G401.6 (cell line): ENCODE results near the gene INSIG2.

Source experiments
- FAIRE-seq: peaks from 2 replicates; lab custom pipeline; 2012; peaks lifted over from hg19 to GRCh38; lab: Jason Lieb, UNC

Gene INSIG2

DNA sequence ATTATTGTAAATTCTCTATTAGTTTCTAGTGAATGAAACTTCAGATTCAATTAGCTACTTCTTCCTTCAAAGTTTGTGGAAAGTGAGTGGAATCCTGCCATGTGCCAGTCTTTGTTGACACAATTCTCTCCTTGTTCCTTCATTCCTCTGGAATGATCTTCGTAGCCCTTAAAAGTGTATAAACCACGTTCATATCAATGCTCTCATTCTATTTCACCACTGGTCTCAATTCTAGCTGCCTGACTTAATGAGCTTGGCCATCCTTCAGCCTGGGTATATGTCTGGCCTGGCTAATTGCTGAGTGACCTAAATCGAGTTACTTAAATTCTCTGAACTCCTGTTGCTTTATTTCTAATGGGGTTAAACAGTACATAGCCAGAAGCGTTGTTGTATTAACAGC is 43.5 kb downstream of the INSIG2 start:
- FAIRE-seq, result no peak

DNA sequence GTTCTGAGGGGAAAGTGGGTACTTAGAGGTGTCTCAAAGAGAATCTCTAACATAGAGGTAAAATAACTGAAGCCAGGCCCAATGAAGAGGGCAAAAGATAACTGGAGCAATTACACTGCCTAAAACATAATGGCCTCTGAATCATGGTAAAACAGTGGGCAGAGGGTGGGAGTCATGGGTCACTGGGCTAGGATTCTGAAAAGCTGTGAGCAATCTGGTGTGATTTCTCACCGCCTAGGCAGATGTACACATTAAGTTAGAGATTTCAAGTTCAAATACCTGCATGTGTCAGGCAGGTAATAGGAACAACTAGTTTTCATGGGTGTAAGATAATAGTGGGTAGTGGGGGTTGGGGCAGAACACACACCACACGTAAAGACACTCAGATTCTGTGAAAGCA is 45.6 kb downstream of the INSIG2 start:
- no peak for FAIRE-seq

DNA sequence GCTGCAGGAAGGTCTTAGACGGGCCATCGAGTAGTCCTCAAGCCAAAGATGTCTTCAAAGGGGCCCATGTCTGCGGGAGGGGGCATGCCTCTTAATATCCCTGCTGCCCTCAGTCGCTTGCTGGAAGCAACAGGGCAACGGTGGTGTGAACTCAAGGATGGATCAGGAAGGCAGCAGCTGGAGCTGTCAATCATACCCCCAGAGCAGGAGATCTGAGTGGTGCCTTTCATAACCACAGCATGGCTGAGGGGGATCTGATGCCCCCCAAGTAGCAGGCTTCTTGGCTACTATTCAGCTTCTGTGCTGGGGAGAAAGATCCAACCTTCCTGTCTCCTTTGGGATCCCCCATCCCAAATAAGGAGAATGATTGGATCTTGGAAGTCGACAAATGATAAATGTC is 46.4 kb downstream of the INSIG2 start:
- FAIRE-seq, result no peak

DNA sequence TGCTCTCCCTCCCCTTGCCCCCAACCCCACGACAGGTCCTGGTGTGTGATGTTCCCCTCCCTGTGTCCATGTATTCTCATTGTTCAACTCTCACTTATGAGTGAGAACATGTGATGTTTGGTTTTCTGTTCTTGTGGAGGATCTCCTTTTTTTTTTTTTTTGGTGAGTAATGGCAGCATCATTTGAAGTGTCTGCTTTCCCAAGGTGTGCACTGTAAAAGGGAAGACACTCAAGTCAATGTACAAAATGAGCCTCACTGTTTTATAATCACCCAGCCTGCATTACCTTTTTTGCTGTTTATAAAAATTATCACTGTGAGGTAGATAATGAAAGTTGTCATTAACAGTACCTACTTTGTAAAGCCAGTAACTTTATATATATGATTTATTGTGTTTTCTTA is 56.9 kb downstream of the INSIG2 start:
- FAIRE-seq, result no peak

DNA sequence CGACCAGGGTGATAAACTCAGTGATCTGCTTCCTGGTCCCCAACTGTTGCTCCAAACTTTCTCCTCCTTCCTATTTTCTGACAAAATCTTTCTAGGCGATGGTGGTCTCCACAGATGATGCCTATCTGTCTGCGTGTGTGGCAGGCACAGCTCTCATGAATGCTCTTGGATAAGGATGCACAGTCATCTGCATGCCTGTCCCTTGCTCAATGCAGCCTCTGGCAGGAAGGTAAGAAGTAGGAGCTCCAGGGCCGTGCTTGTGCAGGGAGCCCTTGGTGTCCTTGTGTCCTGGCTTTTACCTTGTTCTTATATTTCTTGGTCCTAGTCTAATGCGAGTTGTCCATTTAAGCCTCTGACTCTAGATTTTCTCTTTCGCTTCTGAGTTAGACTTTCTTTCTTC is 57.5 kb downstream of the INSIG2 start:
- FAIRE-seq, result no peak

DNA sequence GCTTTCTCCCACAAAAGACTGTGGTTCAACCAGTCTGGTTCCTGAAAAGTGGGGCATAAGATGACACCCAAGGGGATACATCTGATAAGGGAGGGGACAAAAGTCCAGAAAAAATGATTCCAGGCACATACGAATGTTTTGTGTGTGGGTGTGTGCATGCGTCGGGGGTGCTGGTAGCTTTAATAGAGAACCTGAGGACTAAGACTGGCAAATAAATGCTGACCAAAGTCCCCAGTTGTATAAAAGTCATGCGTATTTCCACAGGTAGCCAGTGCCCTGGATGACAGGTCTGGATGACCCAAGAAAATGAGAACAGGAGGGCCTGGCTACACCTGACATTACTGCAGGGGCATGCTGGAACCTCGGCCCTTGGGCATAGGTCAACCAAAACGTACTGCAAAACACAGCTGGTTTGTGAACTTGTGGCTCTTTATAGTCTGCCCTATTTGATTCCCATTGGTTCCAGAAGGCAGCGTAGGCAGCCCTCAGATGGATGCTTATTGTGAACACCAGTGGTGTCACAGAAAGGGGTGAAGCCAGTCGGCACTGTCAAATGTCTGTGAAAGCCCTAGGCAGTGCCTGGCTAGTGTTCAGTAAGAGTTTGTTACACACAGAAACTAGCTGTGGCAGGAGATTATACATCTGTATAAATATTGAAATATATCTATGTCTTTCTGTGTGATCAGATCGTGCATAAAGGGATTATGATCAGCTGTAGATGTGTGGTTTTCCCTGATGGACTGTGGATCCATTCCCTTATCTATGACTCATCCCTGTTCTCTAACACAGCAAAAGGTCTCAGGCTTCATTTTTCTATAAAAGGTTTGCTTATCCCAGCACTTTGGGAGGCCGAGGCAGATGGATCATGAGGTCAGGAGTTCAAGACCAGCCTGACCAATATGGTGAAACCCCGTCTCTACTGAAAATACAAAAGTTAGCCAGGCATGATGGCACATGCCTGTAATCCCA is 58.3 kb downstream of the INSIG2 start:
- no peak for FAIRE-seq

DNA sequence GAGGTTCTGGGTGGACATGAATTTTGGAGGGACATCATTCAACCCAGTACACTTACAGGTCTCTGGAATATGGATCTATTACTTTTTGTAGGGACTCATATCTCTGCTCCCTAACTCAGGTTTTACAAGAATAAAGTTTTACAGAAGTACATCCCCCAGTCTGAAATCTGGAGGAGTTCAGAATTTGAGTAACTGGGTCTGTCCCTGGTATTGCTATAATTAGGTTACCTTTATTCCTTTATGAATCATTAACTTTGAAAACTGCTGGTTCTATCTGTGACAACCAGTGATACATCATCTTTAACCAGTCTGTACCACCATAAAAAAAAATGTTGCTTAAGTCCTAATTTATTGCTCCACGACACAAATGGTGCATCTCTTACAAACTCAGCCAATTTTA is 59.9 kb downstream of the INSIG2 start:
- FAIRE-seq, result no peak

DNA sequence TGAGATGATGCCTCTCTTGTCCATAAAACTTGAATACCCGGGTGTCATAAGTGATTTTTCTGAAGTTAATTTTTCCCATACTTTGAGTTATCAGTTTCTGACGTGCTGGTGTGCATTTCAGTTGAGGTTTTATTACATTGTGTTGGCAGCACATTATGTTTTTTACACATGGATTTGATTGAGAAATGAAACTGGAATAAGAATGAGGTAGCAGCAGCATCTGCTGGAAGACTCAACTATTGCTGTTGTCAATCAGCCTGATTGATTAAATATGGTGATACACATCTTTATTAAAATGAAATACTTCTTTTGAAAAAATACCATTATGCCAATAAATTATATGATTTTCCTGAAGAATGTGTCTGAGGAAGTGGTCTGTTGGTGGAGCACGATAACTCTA is 60.5 kb downstream of the INSIG2 start:
- no peak for FAIRE-seq

DNA sequence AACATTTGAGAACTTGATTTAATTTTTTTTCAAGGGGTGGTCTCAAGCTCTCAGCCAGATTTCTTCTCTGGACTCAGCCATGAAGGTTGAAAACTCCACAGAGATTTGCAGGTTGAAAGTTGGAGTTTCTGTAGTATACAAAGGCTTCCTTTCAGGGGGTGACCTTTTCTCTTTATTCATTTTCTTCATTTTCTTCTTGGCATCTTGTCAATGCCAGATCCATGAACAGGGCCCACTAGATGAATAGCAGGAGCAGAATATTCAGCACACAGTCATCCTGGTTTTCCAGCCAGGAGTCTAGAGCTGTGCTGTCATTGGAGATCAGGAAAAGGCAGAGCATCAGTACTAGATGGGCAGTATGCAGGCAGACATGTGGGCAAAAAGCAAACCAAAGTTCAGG is 62.0 kb downstream of the INSIG2 start:
- FAIRE-seq, result no peak

DNA sequence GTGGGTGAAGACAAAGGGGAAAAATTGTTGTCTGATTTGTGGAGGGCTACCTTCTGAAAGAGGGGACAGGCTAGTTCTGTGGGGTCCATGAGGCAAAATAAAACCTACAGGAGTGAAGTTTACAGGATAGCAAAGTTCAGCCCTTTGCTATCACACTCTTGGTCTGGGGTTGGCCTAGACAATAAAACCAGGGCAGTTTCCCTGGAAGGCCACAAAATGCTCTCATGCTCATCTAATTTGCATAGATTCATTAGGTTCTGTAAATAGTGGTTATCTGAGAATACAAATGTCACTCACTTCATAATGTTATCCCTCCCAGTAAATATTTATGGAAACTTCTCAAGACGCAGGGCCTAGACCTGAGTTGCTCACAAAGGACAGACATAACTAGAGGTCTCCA is 63.6 kb downstream of the INSIG2 start:
- no peak for FAIRE-seq

DNA sequence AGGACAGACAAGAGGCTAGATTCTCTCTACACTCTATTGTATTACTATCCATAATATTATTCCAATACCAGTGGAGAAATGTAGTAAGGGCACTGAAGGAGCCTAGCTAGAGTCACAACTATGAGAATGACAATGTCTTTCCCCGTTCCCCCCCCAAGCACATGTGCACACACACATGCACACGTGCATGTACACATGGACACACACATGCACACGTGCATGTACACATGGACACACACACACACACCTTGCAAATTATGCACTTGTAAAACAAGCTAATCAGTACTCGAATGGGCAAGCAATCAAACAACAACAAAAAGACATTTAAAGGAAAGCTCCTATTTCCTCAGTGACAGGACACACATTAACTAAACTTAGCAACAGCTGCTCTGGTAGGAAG is 65.2 kb downstream of the INSIG2 start:
- FAIRE-seq, result no peak

DNA sequence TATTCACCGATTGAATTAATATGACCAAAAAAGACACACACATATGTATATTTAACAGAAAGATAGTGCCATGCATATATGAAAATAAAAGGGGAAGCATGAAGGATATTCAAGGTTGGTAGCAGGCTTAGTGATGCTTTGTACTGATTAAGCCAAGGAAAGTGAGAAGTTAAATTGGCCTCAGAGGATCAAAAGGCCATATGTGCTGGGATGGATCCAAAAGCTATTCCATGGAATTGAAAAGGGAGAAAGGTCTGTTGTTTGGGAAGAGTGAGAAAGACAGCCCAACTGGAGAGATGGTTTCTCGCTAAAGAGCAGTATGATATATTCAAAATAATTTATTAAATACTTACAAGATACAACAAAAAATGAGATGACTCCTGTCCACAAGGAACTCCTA is 65.9 kb downstream of the INSIG2 start:
- no peak for FAIRE-seq
